HG03139 (cell line): ENCODE data around the gene ATE1.
"Not testable (repeated sequence)": the region's sequence is repeated elsewhere in the genome, so short reads cannot be mapped to it uniquely, and the experiment has no call there.

ENCODE experiments used
- ATAC-seq: cut with Tn5 transposase; IDR thresholded peaks from one replicate; pipeline ENCODE4 v1.9.1; 2021; ENCODE audit not compliant: unreplicated experiment

Gene ATE1

DNA sequence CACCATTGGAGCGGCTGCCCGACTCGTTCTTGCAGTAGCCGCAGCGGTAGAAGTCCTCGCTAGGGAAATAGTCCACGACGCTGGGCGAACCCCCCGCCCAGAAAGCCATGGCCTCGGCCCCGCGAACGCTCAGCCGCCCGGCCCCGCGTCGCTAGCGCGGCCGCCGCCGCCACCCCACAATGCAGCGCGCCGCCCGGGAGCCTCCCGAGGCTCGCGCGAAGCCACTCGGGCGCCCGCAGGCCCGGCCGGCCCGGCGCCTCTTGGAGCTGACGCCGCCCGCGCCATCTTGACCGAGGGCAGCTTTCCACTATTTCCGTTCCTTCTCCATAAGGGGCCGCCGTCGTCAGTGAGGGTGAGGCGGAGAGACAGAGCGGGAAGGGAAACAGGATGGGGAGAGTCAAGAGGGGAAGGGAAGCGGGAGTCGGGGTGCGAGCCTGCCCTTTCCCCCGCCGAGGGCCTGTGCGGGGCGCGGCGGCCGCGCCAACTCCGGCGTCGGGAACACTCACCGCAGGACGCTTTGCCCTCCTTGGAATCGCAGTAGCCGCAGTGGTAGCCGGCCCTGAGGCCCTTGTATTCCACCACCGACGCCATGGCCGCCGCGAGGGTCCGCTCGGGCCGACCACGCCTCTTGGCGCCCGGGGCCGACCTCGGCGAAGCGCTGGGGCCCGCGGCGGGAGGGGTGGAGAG, at the start of gene ATE1:
Gene ATE1 (minus strand): TSS at position 191 of the 687 bp plus-strand sequence. CDS start 82 bp downstream, at position 109.
- peak; percentile 71 for ATAC-seq

DNA sequence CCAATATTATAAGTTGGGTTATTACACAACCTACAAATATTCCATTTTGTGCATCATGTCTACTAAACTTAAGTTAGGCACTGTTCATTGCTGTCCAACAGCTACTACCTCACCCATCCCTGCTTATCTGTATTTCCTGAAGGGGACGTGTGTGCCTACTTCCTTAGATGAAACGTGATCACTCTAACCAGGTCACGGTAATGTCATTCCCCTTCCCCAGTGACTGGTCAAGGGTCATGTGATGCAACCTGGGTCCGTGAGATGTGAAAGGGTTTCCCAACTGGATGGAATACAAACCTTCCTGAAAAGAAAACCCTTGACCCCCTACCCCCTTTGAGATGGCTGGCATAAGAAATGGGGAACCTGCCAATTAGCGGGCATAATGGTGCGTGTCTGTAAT, 48.8 kb upstream of the ATE1 start:
- no peak for ATAC-seq

DNA sequence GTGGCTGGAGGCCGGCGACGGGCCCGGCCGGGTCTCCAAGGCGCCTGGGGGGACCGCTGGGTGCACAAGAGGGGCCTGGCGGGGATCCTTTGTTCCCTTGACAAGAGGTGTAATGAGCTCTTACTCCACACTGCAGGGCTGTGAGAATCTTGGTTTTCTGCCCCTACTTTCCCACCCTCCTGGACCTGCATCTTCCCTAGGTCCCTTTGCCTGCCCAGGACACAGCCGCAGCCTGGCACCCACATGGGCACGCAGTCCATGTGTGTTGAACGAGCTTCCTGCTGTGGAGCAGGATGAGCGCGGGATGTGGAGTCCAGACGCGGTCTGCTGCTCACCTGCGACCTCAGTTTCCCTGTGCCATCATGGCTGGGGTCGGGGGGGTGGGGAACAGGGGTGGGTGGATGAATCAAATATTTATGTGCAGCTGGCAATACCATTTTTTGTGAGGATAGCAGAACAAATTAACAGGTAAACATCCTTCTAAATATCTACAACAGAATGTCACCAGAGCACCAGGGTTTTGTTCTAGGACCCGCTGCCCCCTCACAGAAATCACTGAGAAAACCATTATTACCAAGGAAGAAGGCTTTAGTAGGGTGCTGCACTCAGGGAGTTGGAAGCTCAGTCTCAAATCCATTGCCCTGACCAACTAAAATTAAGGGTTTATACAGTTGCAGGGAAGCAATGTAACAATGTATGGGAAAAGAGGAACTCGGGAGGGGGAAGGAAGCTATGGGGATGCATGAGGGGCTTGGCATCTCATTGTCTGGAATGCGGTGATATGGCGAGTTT, 47.7 kb upstream of the ATE1 start:
- peak; percentile 12 for ATAC-seq

DNA sequence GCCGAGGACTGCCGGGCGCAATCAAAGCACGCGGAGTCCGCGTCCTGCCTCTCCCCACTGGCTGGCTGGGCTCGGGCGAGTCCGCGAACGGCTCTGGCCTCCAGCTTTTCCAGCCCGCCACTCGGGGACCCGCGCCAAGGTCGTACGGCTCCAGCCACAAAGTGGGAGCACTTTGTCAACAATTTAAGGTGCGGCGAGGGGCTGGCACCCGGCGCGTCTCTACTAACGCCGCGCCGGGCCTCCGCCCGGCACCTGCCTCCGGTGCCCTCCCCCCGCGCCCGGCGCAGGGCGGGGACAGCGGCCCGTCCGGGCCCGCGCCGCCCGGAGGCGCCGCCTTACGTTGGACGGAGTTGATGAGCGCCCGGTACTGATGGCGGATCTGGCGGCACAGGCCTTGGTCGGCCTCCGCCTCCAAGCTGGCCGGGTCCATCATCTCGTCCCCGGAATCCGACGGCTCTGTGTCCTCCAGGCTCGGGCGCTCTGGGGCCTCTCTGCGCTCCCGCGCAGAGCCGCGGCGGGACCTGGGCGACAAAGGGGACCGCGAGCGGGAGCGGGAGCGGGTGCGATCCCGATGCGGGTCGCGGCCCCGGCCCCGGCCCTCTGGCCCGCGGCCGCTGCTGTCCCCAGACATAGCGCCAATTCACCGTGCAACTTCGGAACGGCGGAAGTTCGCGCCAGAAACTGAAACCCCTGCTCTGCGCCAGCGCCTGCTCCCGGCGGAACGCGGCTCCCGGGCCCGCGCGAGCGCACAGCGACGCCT, 46.9 kb upstream of the ATE1 start, which contains the start of gene NSMCE4A:
Gene NSMCE4A (minus strand): TSS at position 683 of the 760 bp plus-strand sequence. CDS start 52 bp downstream, at position 631.
- peak; percentile 78 for ATAC-seq

DNA sequence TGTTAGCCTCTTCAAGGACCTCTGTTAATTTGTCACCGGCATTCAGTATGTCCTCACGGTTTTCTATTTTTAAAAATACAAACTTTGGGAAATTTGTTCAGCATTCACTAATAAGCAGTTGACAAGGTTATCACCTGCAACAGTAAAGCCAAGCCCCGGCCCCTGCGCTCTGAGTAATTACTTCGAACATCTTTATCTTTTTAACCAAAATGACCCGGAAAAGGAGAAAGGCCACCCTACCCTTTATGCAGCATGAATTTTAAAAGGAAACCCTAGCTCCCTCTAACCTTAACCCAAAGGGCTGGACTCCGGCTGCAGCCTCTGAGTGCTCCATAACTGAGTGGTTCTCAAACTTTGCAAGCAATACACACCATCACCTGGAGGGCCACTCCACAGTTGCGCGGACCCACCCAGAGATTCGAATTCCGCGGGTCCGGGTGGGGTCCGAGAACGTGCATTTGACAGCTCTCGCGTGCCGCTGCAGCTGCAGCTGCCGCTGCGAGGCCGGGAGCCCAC, 46.2 kb upstream of the ATE1 start:
- peak; percentile 26 for ATAC-seq

DNA sequence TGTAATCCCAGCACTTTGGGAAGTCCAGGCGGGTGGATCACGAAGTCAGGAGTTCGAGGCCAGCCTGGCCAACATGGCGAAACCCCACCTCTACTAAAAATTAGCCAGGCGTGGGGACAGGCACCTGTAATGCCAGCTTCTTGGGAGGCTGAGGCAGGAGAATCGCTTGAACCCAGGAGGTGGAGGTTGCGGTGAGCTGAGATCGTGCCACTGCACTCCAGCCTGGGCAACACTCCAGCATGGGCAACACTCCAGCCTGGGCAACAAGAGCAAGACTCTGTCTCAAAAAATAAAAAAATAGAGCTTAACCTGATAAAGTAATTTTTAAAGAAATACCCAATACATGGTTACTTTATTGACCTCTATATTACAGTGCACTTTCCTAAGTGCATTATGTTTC, 41.3 kb upstream of the ATE1 start:
- ATAC-seq, result not testable (repeated sequence)

DNA sequence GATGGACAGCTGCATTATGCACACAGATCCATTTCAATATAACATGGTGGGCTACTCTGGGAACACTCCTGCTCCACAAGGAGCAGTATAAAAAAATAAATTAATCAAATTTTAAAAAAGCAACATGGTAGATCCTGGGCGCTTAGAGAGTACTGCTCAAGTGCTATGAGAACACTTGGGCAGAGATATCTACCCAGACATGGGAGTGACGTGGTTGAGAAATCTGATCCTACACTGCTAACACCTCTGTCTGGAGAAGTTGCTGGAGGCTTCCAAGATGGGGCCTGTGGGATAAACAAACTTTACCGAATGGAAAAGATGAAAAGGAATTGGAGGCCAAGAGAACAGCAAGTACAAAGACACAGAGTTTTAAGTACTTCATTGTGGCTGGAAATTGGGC, 38.2 kb upstream of the ATE1 start:
- ATAC-seq, result no peak

DNA sequence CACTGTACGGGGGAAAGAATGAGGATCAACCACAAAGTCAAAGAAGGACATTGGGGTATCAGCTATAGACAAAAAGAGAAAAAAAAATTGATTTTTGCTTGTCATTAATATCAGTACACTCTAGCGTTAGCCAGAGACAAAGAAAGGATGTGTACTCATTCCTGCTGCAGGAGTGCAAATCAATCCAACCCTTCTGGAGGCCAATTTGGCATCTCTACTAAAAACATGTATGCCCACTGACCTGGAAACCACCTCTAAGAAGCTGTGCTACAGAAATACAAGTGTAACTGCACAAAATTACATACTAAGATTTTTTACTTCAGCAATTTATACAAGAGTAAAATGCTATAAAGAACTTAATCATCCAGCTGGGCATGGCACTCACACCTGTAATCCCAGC, 33.6 kb upstream of the ATE1 start:
- ATAC-seq, result no peak

DNA sequence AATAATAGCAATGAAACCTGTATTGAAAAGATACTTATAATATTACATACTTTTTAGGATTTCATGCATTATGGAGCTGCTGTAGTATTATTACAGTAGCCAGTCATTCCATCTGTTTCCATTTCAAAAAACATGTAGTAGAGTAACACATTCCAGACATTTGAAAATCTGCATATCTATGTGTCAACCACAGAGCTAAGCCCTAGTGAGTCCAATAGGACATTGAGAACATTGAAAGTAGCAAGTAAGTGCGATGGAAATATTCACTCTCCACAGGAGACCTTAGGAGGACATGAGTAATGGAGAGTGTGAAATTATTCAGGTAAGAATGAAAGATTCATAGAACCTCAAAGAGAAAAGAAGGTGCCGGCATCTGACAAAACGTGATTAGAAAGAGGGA, 31.8 kb upstream of the ATE1 start:
- ATAC-seq, result no peak

DNA sequence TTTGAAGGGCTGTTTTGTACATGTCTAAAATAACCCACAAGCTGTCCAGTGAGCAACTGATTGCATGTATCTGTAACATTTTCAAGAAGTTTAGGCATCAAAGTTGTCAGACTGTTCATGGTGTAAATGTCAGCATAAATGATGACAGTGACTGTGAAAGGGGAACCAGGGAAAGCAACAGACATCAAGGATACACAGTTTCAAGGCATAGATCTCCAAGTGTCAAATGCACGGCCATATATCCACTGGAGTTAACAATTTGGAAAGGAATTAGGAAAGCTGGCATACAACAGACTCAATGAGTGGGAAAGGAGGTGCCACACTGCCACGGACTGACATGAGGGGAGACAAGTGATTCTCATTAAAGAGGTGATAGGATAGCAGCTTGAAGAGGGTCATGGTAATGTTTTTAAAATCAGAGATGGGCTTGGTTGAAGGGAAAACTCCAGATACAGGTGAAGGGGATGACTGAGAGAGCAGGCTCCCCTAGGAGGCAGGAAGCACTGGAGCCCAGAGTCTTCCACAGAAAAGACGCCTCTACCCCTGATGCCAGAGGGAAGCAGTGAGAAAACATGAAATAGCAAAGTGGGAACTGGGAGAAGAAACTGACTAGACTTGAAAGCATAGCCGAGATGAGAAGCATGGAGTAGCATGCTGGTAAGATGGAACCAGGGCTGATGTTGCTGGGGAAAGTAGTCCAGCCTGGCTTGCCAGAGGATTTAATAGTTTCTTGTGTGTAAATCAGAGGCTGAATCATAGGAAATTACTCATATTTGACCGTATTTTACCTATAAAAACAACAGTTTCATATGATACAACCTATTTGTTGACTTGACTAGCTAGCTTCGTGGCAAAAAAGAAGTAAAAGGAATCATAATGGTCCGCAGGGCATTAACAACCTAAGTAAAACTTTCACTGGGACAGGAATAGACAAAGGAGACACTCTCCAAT, 28.6 kb upstream of the ATE1 start:
- ATAC-seq, result no peak

DNA sequence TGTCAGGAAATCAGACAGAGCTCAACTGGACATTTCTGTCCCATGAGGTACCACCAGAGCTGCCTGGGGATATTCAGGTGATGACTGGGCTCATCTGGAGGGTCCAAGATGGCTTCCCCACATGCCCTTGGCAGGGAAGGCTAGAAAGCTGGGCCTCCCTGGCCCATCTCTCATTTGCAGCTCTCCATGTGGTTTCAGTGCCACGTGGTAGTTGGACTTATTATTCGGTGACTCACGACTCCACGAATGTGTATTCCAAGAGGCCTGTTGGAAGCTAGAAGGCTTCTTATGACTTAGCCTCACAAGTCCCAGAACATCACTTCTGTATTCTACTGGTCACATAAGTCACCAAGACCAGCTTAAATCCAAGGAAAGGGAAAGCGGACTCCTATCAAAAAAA, 24.4 kb upstream of the ATE1 start:
- no peak for ATAC-seq

DNA sequence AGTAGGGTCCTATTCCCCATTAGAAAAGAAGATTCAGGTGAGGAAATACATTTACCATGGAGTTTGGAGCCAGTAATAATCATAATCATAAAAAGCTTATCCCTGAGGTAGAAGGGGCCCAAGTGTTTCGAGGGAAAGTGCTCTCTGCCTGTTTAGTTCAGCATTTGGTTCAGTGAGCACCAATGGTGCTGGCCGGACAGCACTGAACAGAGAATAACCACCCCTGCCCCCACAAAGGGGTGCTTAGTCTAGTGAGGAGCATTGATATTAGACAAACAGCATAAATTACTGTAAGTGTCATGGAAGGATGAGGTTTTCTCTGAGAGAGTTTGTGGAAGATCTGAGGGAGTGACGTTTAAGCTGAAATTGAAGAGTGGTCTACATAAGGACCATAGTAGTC, 21.6 kb upstream of the ATE1 start:
- ATAC-seq, result no peak

DNA sequence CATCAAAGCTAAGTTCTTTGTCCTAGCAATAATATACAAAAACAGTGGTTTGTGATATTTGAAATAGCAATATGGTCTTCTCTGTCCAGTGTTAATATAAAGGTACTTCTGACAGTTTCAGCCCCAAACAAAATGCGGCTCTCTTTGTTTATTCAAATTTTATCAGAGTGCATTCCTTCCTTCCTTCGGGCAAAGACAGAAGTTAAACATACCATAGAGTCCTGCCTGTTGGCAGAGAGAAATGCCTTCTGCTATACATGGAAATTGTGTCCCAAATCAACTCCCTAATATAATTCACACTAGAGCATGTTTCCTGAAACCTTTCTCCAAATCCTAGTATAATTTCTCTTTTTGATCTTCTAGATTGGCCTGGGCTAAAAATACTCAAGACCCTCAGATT, 21.2 kb upstream of the ATE1 start:
- ATAC-seq, result no peak

DNA sequence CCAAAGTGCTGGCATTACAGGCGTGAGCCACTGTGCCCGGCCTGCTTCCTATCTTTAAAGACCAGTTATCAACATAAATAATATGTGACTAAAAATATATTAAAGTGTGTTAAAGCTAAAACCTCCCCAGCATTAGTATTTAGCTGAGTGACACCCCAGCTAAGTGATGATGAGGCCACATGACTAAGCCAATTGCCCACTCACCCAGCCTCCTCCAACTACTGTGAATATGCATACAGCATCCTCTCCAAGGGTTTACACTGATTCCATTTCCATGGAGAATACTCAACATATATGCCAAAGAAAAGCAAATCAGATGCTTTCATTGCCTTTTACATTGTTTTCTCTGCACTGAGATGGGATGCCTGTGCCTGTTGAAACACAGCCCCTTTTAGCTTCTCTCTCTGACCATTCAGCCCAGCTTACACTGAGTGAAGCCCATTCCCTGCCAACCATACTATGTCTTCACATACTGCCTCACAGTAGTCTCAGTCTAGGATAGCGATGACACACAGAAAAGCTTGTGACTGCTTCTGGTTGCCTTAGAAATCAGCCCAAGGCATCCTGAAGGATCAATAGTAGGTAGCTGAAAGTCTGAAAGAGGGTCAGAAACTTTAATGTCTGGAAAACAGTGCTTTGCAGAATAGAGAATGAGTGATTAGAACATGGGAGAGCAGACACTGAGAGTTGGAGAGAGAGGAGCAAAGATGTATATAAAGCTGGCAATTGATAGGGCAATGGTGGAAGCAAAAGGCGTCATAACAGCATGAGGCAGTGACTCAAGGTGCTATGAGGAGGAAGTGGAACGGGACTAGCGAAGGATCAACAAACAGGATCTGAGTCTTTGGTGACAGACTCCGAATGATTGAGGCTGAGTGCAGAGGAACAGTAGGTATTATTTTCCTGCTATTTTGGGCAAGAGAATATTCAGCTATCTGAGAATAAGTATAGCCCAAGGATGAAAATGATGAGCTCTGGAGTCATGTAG, 19.8 kb upstream of the ATE1 start:
- no peak for ATAC-seq

DNA sequence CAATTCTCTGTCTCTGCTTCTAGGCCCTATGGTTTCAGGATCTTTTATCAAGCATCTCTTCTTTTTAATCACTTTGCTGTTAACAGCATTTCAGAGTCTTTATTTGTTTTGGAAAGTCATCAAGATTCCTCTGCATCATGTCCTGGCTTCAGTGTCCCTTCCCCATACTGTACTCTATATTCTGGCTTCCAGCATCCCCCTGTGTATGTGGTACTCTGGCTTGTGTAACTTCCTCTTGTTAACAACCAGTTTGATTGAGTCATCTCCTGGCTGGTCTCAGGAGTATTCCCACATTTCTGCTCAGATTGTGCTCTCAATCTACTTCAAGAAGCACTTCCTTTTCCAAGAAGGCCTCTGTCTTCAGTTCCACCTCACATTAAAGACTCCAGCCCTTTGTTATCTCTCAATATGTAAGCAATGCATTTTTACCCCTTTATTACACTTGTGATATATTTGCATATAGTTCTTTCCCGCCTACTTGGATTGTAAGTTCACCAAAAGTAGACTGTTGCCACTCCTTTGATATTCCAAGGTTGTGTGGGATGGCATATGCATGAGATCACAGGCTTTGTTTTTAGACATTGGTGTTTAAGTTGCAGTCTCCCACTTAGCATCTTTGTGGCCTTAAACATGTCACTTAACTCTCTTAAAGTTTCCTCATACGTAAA, 15.1 kb upstream of the ATE1 start:
- no peak for ATAC-seq

DNA sequence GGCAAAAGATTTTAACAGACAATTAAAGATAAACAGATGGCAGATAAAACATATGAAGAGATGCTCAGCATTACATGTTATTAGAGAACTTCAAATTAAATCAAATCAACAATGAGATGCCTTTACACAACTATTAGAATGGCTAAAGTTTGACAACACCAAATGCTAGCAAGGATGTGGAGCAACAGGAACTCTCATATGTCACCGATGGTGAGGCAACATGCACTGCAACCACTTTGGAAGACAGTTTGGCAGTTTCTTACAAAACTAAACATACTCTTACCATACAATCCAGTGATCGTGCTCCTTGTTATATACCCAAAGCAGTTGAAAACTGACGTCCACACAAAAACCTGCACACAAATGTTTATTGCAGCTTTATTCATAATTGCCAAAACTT, 13.7 kb upstream of the ATE1 start:
- no peak for ATAC-seq

DNA sequence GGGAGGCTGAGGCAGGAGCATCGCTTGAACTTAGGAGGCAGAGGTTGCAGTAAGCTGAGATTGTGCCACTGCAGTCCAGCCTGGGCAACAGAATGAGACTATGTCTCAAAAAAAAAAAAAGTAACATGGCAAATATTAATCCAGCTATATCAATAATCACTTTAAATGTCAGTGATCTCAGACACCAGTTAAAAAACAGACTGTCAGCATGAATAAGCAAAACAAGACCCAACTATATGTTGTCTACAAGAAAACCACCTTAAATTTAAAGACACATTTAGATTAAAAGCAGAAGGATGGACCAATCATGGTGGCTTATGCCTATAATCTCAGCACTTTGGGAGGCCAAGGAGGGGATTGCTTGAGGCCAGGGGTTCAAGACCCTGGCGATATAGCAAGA, 8.5 kb upstream of the ATE1 start:
- no peak for ATAC-seq

DNA sequence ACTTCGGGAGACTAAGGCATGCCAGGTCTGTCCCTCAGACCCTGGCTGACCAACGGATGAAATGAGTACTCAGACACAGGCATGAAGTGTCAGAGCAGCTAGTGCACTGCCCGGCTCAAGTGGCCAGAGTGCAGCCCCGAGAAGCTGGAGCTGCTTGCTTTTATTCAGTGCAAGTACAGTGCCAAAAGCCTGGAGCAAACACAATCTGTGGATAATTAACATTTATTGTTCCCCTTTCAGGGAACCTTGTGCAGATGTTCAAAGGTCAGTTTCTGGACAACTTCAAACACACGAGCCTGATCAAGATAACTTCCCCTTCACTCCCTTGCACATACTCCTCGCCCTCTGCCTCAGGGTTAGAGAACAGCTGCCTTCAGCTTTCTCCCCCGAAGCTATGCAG, 7.9 kb upstream of the ATE1 start:
- ATAC-seq, result no peak
